Measurements from ENCODE around the gene SLC66A2. TPM values are rescaled to one million over a fixed set of nuclear protein-coding genes. Genes with fewer than 3 reads are reported as not detected.

The SLC66A2 gene
- total and polyA plus RNA-seq, 10 of the 15 experiments (the other 5 are each of a cell fraction or from before 2014, with no cell fraction given), result 0.69 to 42.5 (median 14.8) TPM

Other genes with a start within 250 kb of the SLC66A2 start
- gene KCNG2, start 153.7 kb downstream of the SLC66A2 start, total RNA-seq (2014; rRNA removed), result 0.23 TPM in 1 of 2 replicates, not detected in the other
- gene KCNG2, start 153.7 kb downstream of the SLC66A2 start, total RNA-seq (2014; rRNA removed; fragmentation: Illumina TruSeq; extraction: Trizol), result not detected in 2 replicates
- not detected in 2 replicates for gene KCNG2, start 153.7 kb downstream of the SLC66A2 start, total RNA-seq (2021)
- not detected in 2 replicates for gene KCNG2, start 153.7 kb downstream of the SLC66A2 start, polyA plus RNA-seq (2011; rRNA removed)
- not detected in 2 replicates for gene KCNG2, start 153.7 kb downstream of the SLC66A2 start, polyA plus RNA-seq (2014; fragmentation: Illumina TruSeq; extraction: Trizol)
- not detected for gene KCNG2, start 153.7 kb downstream of the SLC66A2 start, polyA plus RNA-seq (2014; fragmentation: Nextera tagmentation; extraction: Ambion mirVana)
- gene KCNG2, start 153.7 kb downstream of the SLC66A2 start, polyA plus RNA-seq (2014; rRNA removed), result not detected in 2 replicates
- under 1 TPM in 1 of 2 experiments, not detected in 1; 0.20 TPM for gene KCNG2, start 153.7 kb downstream of the SLC66A2 start, polyA plus RNA-seq (2016; fragmentation: Nextera tagmentation; extraction: Ambion mirVana)
- gene HSBP1L1, start 13.0 kb upstream of the SLC66A2 start, total RNA-seq (2014; rRNA removed), result 10.1 and 12.8 TPM in 2 replicates
- gene HSBP1L1, start 13.0 kb upstream of the SLC66A2 start, total RNA-seq (2014; rRNA removed; fragmentation: Illumina TruSeq; extraction: Trizol), result 6.7 TPM in 2 replicates
- 4.9 and 5.7 TPM in 2 replicates for gene HSBP1L1, start 13.0 kb upstream of the SLC66A2 start, total RNA-seq (2021)
- gene HSBP1L1, start 13.0 kb upstream of the SLC66A2 start, polyA plus RNA-seq (2011; rRNA removed), result 0.14 TPM in 1 of 2 replicates, not detected in the other
- 7.0 and 7.7 TPM in 2 replicates for gene HSBP1L1, start 13.0 kb upstream of the SLC66A2 start, polyA plus RNA-seq (2014; fragmentation: Illumina TruSeq; extraction: Trizol)
- 1 to 10 TPM in 1 of 2 experiments, under 1 TPM in 1; 0.97 to 2.1 TPM for gene HSBP1L1, start 13.0 kb upstream of the SLC66A2 start, polyA plus RNA-seq (2014; fragmentation: Nextera tagmentation; extraction: Ambion mirVana)
- 13.4 and 14.0 TPM in 2 replicates for gene HSBP1L1, start 13.0 kb upstream of the SLC66A2 start, polyA plus RNA-seq (2014; rRNA removed)
- 1 to 10 TPM; 6.9 to 9.1 TPM for gene HSBP1L1, start 13.0 kb upstream of the SLC66A2 start, polyA plus RNA-seq (2016; fragmentation: Nextera tagmentation; extraction: Ambion mirVana)
- 84.5 and 91.4 TPM in 2 replicates for gene TXNL4A, start 36.9 kb upstream of the SLC66A2 start, total RNA-seq (2014; rRNA removed)
- 111 and 122 TPM in 2 replicates for gene TXNL4A, start 36.9 kb upstream of the SLC66A2 start, total RNA-seq (2014; rRNA removed; fragmentation: Illumina TruSeq; extraction: Trizol)
- gene TXNL4A, start 36.9 kb upstream of the SLC66A2 start, total RNA-seq (2021), result 178 and 181 TPM in 2 replicates
- gene TXNL4A, start 36.9 kb upstream of the SLC66A2 start, polyA plus RNA-seq (2011; rRNA removed), result 172 and 173 TPM in 2 replicates
- gene TXNL4A, start 36.9 kb upstream of the SLC66A2 start, polyA plus RNA-seq (2014; fragmentation: Illumina TruSeq; extraction: Trizol), result 18.0 and 62.9 TPM in 2 replicates
- 100 to 1,000 TPM in 1 of 2 experiments, 10 to 100 TPM in 1; 38.4 to 132 TPM for gene TXNL4A, start 36.9 kb upstream of the SLC66A2 start, polyA plus RNA-seq (2014; fragmentation: Nextera tagmentation; extraction: Ambion mirVana)
- 125 and 127 TPM in 2 replicates for gene TXNL4A, start 36.9 kb upstream of the SLC66A2 start, polyA plus RNA-seq (2014; rRNA removed)
- gene TXNL4A, start 36.9 kb upstream of the SLC66A2 start, polyA plus RNA-seq (2016; fragmentation: Nextera tagmentation; extraction: Ambion mirVana), result 100 to 1,000 TPM; 307 to 329 TPM
- gene RBFA, start 82.8 kb upstream of the SLC66A2 start, total RNA-seq (2014; rRNA removed), result 56.0 and 59.3 TPM in 2 replicates
- 33.3 and 36.8 TPM in 2 replicates for gene RBFA, start 82.8 kb upstream of the SLC66A2 start, total RNA-seq (2014; rRNA removed; fragmentation: Illumina TruSeq; extraction: Trizol)
- gene RBFA, start 82.8 kb upstream of the SLC66A2 start, total RNA-seq (2021), result 38.7 and 41.2 TPM in 2 replicates
- gene RBFA, start 82.8 kb upstream of the SLC66A2 start, polyA plus RNA-seq (2011; rRNA removed), result 25.5 and 37.0 TPM in 2 replicates
- 25.7 and 39.1 TPM in 2 replicates for gene RBFA, start 82.8 kb upstream of the SLC66A2 start, polyA plus RNA-seq (2014; fragmentation: Illumina TruSeq; extraction: Trizol)
- 1 to 10 TPM; 7.2 to 9.1 TPM for gene RBFA, start 82.8 kb upstream of the SLC66A2 start, polyA plus RNA-seq (2014; fragmentation: Nextera tagmentation; extraction: Ambion mirVana)
- 44.8 and 47.4 TPM in 2 replicates for gene RBFA, start 82.8 kb upstream of the SLC66A2 start, polyA plus RNA-seq (2014; rRNA removed)
- 10 to 100 TPM; 37.2 to 38.3 TPM for gene RBFA, start 82.8 kb upstream of the SLC66A2 start, polyA plus RNA-seq (2016; fragmentation: Nextera tagmentation; extraction: Ambion mirVana)
- 18.0 and 18.6 TPM in 2 replicates for gene ADNP2, start 157.6 kb upstream of the SLC66A2 start, total RNA-seq (2014; rRNA removed)
- gene ADNP2, start 157.6 kb upstream of the SLC66A2 start, total RNA-seq (2014; rRNA removed; fragmentation: Illumina TruSeq; extraction: Trizol), result 16.2 and 17.8 TPM in 2 replicates
- gene ADNP2, start 157.6 kb upstream of the SLC66A2 start, total RNA-seq (2021), result 25.1 and 26.7 TPM in 2 replicates
- 9.9 and 14.1 TPM in 2 replicates for gene ADNP2, start 157.6 kb upstream of the SLC66A2 start, polyA plus RNA-seq (2011; rRNA removed)
- 18.2 and 20.0 TPM in 2 replicates for gene ADNP2, start 157.6 kb upstream of the SLC66A2 start, polyA plus RNA-seq (2014; fragmentation: Illumina TruSeq; extraction: Trizol)
- 10 to 100 TPM in 1 of 2 experiments, 1 to 10 TPM in 1; 6.9 to 13.1 TPM for gene ADNP2, start 157.6 kb upstream of the SLC66A2 start, polyA plus RNA-seq (2014; fragmentation: Nextera tagmentation; extraction: Ambion mirVana)
- gene ADNP2, start 157.6 kb upstream of the SLC66A2 start, polyA plus RNA-seq (2014; rRNA removed), result 12.8 and 13.0 TPM in 2 replicates
- gene ADNP2, start 157.6 kb upstream of the SLC66A2 start, polyA plus RNA-seq (2016; fragmentation: Nextera tagmentation; extraction: Ambion mirVana), result 1 to 10 TPM; 3.7 to 9.3 TPM

Measured in GM12878 (cell line).